Endodermal cell (in vitro differentiated cells): ENCODE data around the gene CHSY1. TPM values are rescaled to one million over a fixed set of nuclear protein-coding genes. Genes with fewer than 3 reads are reported as not detected.

Source experiments
- DNase-seq: peaks from one replicate; pipeline ENCODE4 v3.0.0-alpha.2; 2017
- H3K27ac ChIP-seq: 2 replicates; pipeline ENCODE4 v1.5.1; 2013; ENCODE audit warnings: mild to moderate bottlenecking, low read depth, low read length, moderate library complexity
- H3K27me3 ChIP-seq: 2 replicates; pipeline ENCODE4 v1.6.1; 2013; ENCODE audit warnings: mild to moderate bottlenecking, low read length, moderate library complexity; ENCODE audit not compliant: insufficient read depth, control insufficient read depth, poor library complexity, severe bottlenecking
- H3K36me3 ChIP-seq: 2 replicates; pipeline ENCODE4 v1.7.0; 2013; ENCODE audit warnings: mild to moderate bottlenecking, low read length, moderate library complexity; ENCODE audit not compliant: control insufficient read depth, insufficient read depth
- H3K4me1 ChIP-seq: one replicate; pipeline ENCODE4 v1.7.0; 2013; ENCODE audit warnings: low read length; ENCODE audit not compliant: control insufficient read depth, insufficient read depth
- H3K4me3 ChIP-seq: 2 replicates; pipeline ENCODE4 v1.5.1; 2013; ENCODE audit warnings: mild to moderate bottlenecking, low read length, moderate library complexity
- H3K9ac ChIP-seq: 2 replicates; pipeline ENCODE4 v1.6.1; 2013; ENCODE audit warnings: mild to moderate bottlenecking, low read length, moderate library complexity; ENCODE audit not compliant: poor library complexity, severe bottlenecking; ENCODE audit errors: extremely low read depth
- H3K9me3 ChIP-seq: 2 replicates; pipeline ENCODE4 v1.6.1; 2013; ENCODE audit warnings: mild to moderate bottlenecking, low read length, moderate library complexity; ENCODE audit not compliant: control insufficient read depth
- H3K27ac Mint-ChIP-seq: 2 replicates; pipeline ENCODE4 v1.8.0; 2020; ENCODE audit warnings: mixed read lengths
- H3K27me3 Mint-ChIP-seq: 2 replicates; pipeline ENCODE4 v1.8.0; 2021; ENCODE audit warnings: mild to moderate bottlenecking, mixed read lengths; ENCODE audit not compliant: insufficient read depth
- H3K36me3 Mint-ChIP-seq: 2 replicates; pipeline ENCODE4 v1.8.0; 2020; ENCODE audit warnings: low read depth, mixed read lengths
- H3K4me1 Mint-ChIP-seq: 2 replicates; pipeline ENCODE4 v1.8.0; 2020; ENCODE audit warnings: mixed read lengths
- H3K4me3 Mint-ChIP-seq: 2 replicates; pipeline ENCODE4 v1.8.0; 2020; ENCODE audit warnings: mild to moderate bottlenecking, moderate library complexity, mixed read lengths
- H3K9me3 Mint-ChIP-seq: 2 replicates; pipeline ENCODE4 v1.8.0; 2020; ENCODE audit warnings: mild to moderate bottlenecking, mixed read lengths
- CTCF ChIP-seq: fragments of 200-600 bp; sonication (generic); conservative IDR thresholded peaks from 2 replicates; pipeline ENCODE4 v1.5.0; 2021; ENCODE audit warnings: antibody characterized with exemption, mild to moderate bottlenecking
- WGBS, 2 experiments: methylation state at CpG; one replicate each; pipeline versions ENCODE4 v1.1.5 to v1.1.7; 2013; ENCODE audit warnings: missing lambda C conversion rate in 2 of 2, mixed read lengths in 1 of 2; ENCODE audit not compliant: insufficient coverage in 1 of 2, insufficient read length in 1 of 2; 5-methylcytosine and 5-hydroxymethylcytosine counted together
- total RNA-seq, 2 donors: library from RNA; stranded (reverse); fragmentation: NEBNext Ultra II Directional in 1 of 2; extraction: Animal tissue kit (Norgen Biotek cat#: 25700) in 1 of 2; gene quantifications; 2 replicates in 1 of 2; 3 replicates in 1 of 2; pipeline ENCODE4 v1.2.1, GENCODE V29; 2021

Gene CHSY1
- total RNA-seq, 2 donors from 2014 or later: 33.3 to 39.9 TPM

- TF ChIP-seq CTCF: no peak
- Histone ChIP-seq H3K9ac (no peak overlapping the region), H3K4me1 (peaks cover 8% of the 10 kb centered on the region), H3K9me3 (no peaks in the 10 kb centered on the region), H3K4me3 (no peak overlapping the region), H3K27me3 (no peaks in the 10 kb centered on the region), H3K27ac (no peak overlapping the region), H3K36me3 (no peaks in the 10 kb centered on the region)
- H3K9me3 Mint-ChIP-seq: no peaks in the 10 kb centered on the region
- no peaks in the 10 kb centered on the region for H3K36me3 Mint-ChIP-seq
- WGBS, 2 experiments: 96 to 100% methylated on average over 5 to 10 of the region's 10 CpGs
- peaks cover 45% of the 10 kb centered on the region for H3K4me1 Mint-ChIP-seq
- no peak overlapping the region for H3K4me3 Mint-ChIP-seq
- no peak for DNase-seq
- peaks cover 3% of the 10 kb centered on the region for H3K27me3 Mint-ChIP-seq
- no peak overlapping the region for H3K27ac Mint-ChIP-seq
These were observed 57.9 kb downstream of the CHSY1 start for GRCh38 chr15:101193806-101194545.

GRCh38 chr15:101193120-101193644 lies 58.7 kb downstream of the CHSY1 start:
- Mint-ChIP-seq H3K4me3 (no peak overlapping the region), H3K9me3 (no peaks in the 10 kb centered on the region), H3K27ac (no peak overlapping the region), H3K4me1 (peaks cover 44% of the 10 kb centered on the region), H3K36me3 (no peaks in the 10 kb centered on the region), H3K27me3 (peaks cover 3% of the 10 kb centered on the region)
- Histone ChIP-seq H3K9ac (no peak overlapping the region), H3K36me3 (no peaks in the 10 kb centered on the region), H3K9me3 (no peaks in the 10 kb centered on the region), H3K27ac (peak overlapping the region; percentile 37), H3K27me3 (no peaks in the 10 kb centered on the region), H3K4me3 (no peak overlapping the region), H3K4me1 (peaks cover 8% of the 10 kb centered on the region)
- WGBS, 2 experiments: 91 to 93% methylated on average over 12 to 17 of the region's 17 CpGs
- peak; percentile 60 for DNase-seq
- no peak for TF ChIP-seq CTCF

- Mint-ChIP-seq H3K27ac (no peak overlapping the region), H3K9me3 (no peaks in the 10 kb centered on the region), H3K36me3 (peaks cover 2% of the 10 kb centered on the region), H3K4me1 (peaks cover 46% of the 10 kb centered on the region), H3K4me3 (no peak overlapping the region), H3K27me3 (peaks cover 3% of the 10 kb centered on the region)
- Histone ChIP-seq H3K9me3 (no peaks in the 10 kb centered on the region), H3K9ac (no peak overlapping the region), H3K4me3 (no peak overlapping the region), H3K27me3 (no peaks in the 10 kb centered on the region), H3K36me3 (no peaks in the 10 kb centered on the region), H3K27ac (no peak overlapping the region), H3K4me1 (peaks cover 11% of the 10 kb centered on the region)
- TF ChIP-seq CTCF: no peak
- 70% methylated on average over 3 of the region's 3 CpGs; no CpG with 5 or more reads in 1 of the 2 experiments for WGBS, 2 experiments
- DNase-seq: no peak
These were observed 59.8 kb downstream of the CHSY1 start for GRCh38 chr15:101192081-101192480.
